ENCODE measurements around the gene LRCH1.
A peak's percentile ranks its signal among the peaks of the same experiment; 100 is the strongest.
"Not testable (repeated sequence)": the region's sequence is repeated elsewhere in the genome, so short reads cannot be mapped to it uniquely, and the experiment has no call there.

The LRCH1 gene

GRCh38 chr13:46552889-46553520, at the start of gene LRCH1:
Gene LRCH1 (plus strand): TSS chr13:46553170. CDS start chr13:46553397, 227 bp downstream.
- peak; percentile 90 for DNase-seq

- no peak for DNase-seq
Measured at GRCh38 chr13:46504036-46504435, 48.9 kb upstream of the LRCH1 start.

GRCh38 chr13:46507981-46508380, 45.0 kb upstream of the LRCH1 start:
- no peak for DNase-seq

GRCh38 chr13:46509981-46510380, 43.0 kb upstream of the LRCH1 start:
- DNase-seq: no peak

- no peak for DNase-seq
Measured at GRCh38 chr13:46515803-46516202, 37.2 kb upstream of the LRCH1 start.

GRCh38 chr13:46516599-46517338, 36.2 kb upstream of the LRCH1 start:
- DNase-seq: no peak

GRCh38 chr13:46517748-46518147, 35.2 kb upstream of the LRCH1 start:
- not testable (repeated sequence) for DNase-seq

- no peak for DNase-seq
Measured at GRCh38 chr13:46519182-46519581, 33.8 kb upstream of the LRCH1 start.

GRCh38 chr13:46520166-46520565, 32.8 kb upstream of the LRCH1 start:
- no peak for DNase-seq

GRCh38 chr13:46521486-46521885, 31.5 kb upstream of the LRCH1 start:
- no peak for DNase-seq

- DNase-seq: no peak
Measured at GRCh38 chr13:46521921-46522747, 30.8 kb upstream of the LRCH1 start.

GRCh38 chr13:46522748-46523030, 30.3 kb upstream of the LRCH1 start:
- no peak for DNase-seq

GRCh38 chr13:46523972-46524752, 28.8 kb upstream of the LRCH1 start:
- no peak for DNase-seq

GRCh38 chr13:46526100-46526735, 26.8 kb upstream of the LRCH1 start:
- no peak for DNase-seq

GRCh38 chr13:46526740-46527139, 26.2 kb upstream of the LRCH1 start:
- no peak for DNase-seq

GRCh38 chr13:46527237-46527636, 25.7 kb upstream of the LRCH1 start:
- no peak for DNase-seq

GRCh38 chr13:46529216-46529919, 23.6 kb upstream of the LRCH1 start:
- no peak for DNase-seq

GRCh38 chr13:46530084-46530935, 22.7 kb upstream of the LRCH1 start:
- DNase-seq: no peak

- DNase-seq: no peak
Measured at GRCh38 chr13:46531953-46532352, 21.0 kb upstream of the LRCH1 start.

- DNase-seq: no peak
Measured at GRCh38 chr13:46535002-46535401, 18.0 kb upstream of the LRCH1 start.

- DNase-seq: no peak
Measured at GRCh38 chr13:46535825-46536224, 17.1 kb upstream of the LRCH1 start.

All from NCI-H146 (cell line).